ENCODE measurements around the gene KCND3.

- no peak for TF ChIP-seq CTCF (IDR thresholded peaks at IDR 0.05; ENCODE audit: extremely low read depth in 1 of 2, insufficient read depth in 1 of 2, low read depth in 1 of 2, low read length in 2 of 2)
- TF ChIP-seq POLR2AphosphoS5 (IDR thresholded peaks at IDR 0.05; ENCODE audit: insufficient read depth, low read depth, low read length), result no peak
- no peak for TF ChIP-seq POLR2A (IDR thresholded peaks at IDR 0.05; ENCODE audit: low read depth, low read length)
- no peak for TF ChIP-seq EZH2 (IDR thresholded peaks at IDR 0.05; ENCODE audit: borderline replicate concordance, low read depth, low read length, severe bottlenecking)
- no peak for TF ChIP-seq GATA2 (IDR thresholded peaks at IDR 0.05; ENCODE audit: insufficient read depth, insufficient read length, low read depth, low read length)
- no peak for TF ChIP-seq JUN (IDR thresholded peaks at IDR 0.05; ENCODE audit: borderline replicate concordance, insufficient read depth, insufficient read length, low read depth)
- no peak for TF ChIP-seq MAX (IDR thresholded peaks at IDR 0.05; ENCODE audit: insufficient read depth, insufficient read length)
- no peak for TF ChIP-seq MYC (IDR thresholded peaks at IDR 0.05; ENCODE audit: low read depth, low read length)
- no peak for TF ChIP-seq FOS (IDR thresholded peaks at IDR 0.05; ENCODE audit: borderline replicate concordance, insufficient read depth, low read length)
Measured at GRCh38 chr1:111837393-111837792, 152.1 kb downstream of the KCND3 start.

All from endothelial cell of umbilical vein (primary cell).